GM12865 (cell line): ENCODE data around the gene LAMB3.

ENCODE experiments used
- DNase-seq: peaks from one replicate; pipeline ENCODE4 v3.0.0; 2010; ENCODE audit warnings: low read depth
- H3K4me3 ChIP-seq: 2 replicates; pipeline ENCODE4 v1.5.1; 2011; ENCODE audit warnings: mild to moderate bottlenecking, low read depth, low read length, control low read depth
- TF ChIP-seq, protein P1 (sequence below): IDR thresholded peaks from 2 replicates; pipeline ENCODE4 v1.5.1; 2011; ENCODE audit warnings: low read length, control low read depth, low read depth, inconsistent platforms; ENCODE audit not compliant: insufficient read depth; ENCODE audit errors: missing control alignments

The LAMB3 gene

DNA sequence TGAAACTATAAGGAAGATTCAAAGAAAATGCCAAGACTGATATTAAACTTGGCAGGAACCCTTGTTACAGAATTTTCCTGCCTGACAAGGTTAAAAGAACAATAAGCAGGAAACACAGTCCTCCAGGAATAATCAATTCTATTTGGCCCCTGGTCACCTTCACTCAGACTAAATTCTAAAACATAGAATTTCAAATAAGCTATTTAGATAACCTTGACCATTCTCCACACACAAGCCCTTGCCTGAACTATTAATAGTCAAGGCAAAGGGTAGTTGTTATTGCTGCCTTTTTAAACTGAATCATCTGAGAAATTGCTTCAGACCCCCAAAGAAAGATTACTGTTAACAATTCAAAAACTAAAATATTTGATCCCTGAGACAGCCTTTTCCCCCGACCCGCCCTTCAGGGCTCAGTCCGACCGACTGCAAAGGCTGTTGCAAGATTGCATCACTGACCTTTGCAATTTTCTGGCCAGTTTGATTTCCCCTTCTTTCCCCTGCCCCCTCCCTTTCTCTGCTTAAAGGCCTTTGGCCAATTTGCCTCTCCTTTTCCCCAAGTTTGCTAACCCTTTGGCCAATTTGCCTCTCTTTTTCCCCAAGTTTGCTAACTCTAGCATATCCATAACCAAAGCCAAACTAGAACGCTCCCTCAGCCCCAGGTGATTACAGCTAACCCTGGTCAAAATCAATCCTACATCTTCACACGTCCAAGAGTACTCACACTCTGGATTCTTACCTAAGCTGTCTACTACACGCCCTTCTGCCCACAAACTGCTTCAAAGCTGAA lies 21.6 kb upstream of the LAMB3 start:
- TF ChIP-seq, protein P1, sequence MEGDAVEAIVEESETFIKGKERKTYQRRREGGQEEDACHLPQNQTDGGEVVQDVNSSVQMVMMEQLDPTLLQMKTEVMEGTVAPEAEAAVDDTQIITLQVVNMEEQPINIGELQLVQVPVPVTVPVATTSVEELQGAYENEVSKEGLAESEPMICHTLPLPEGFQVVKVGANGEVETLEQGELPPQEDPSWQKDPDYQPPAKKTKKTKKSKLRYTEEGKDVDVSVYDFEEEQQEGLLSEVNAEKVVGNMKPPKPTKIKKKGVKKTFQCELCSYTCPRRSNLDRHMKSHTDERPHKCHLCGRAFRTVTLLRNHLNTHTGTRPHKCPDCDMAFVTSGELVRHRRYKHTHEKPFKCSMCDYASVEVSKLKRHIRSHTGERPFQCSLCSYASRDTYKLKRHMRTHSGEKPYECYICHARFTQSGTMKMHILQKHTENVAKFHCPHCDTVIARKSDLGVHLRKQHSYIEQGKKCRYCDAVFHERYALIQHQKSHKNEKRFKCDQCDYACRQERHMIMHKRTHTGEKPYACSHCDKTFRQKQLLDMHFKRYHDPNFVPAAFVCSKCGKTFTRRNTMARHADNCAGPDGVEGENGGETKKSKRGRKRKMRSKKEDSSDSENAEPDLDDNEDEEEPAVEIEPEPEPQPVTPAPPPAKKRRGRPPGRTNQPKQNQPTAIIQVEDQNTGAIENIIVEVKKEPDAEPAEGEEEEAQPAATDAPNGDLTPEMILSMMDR = no peak
- no peak overlapping the region for H3K4me3 ChIP-seq
- DNase-seq = no peak

DNA sequence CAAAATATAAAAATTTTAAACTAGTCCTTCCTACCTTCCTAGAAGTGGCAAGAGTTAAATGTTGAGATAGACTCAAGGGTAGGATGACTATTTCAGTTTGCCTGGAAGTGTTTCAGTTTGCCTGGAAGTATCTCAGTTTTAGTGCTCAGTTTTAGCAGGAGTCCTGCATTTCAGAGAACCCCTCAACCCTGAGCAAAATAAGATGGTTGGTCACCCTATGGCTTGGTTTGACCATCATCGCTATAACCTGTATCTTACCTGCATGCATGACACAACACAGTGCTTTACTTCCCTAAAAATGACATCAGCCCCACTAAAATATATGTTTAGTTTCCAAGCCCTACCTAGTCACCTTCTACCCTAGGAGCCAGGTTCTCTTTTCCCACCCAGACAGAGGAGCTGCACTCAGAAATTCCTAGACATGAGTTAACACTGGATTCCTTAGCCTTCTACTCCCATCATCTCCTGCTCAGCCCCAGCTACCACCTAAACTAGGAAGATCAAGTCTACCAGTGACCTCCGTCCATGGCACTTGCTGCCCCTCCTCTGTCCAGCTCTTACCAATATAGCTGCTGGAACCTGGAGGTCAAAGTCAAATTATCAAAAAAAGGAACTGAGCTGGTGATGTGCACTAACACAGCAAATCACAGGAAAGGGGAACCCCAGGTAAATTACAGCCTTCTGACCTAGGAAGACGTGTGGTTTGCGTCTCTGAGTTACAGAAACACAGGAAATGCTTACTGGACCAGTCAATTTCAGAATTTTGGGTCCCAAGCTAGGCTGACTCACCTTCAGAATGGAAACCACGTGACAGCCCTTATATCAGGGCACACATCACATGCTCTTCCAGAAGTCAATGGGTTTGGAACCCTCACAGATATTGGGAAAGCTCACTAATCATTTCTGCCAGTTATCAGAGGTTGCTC lies 20.7 kb upstream of the LAMB3 start:
- TF ChIP-seq, protein P1 = no peak
- H3K4me3 ChIP-seq = no peak overlapping the region
- DNase-seq = peak; percentile 87

DNA sequence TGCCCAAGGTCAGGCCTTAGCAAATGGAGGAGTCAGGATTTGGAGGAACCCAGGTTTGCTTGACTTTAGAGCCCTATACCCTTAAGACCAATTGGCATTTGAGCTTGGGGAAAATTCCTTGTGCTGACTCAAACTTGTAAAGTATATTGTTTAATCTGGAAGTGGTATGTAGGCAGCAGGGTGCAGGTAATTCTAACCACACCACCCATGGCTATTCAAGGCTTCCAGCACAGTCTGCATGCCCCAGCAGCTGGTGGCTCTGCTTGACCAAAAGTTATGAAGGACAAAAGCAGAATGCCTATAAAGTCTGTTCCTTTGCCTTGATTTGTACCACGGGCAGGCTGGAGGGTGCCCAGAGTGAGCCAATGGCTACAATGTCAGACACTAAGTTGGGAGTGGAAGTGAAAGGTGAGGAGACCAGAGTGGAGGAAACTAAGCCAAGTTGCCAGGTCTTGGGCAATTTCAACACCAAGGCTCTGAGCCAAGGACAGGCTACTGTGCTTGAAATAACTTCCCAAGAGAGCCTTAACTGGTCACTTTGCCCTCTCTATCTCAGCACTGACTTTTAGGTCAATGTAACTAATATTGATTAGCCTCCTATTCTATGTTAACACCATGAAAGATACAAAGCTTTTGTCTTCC lies 18.3 kb upstream of the LAMB3 start:
- H3K4me3 ChIP-seq = no peak overlapping the region
- TF ChIP-seq, protein P1 = no peak
- DNase-seq = no peak

DNA sequence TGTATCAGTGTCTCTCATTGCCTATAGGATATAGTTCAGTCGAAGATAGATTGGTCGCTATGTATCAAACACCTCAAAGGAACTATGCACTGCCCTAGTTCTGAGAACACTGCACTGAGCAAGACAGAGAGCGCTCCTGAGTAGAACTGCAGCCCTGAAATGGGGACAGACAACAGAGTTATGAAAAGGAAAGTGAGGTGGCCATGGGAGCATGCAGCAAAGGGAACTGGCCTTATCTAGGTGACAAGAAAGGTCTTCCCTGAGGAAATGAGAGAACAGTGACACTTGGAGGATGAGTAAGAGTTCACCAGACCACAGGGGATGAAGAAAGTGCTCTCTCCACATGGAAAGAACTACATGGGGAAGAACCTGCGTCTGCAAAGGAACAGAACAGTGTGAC lies 15.5 kb upstream of the LAMB3 start:
- TF ChIP-seq, protein P1 = no peak
- no peak overlapping the region for H3K4me3 ChIP-seq
- peak; percentile 25 for DNase-seq

DNA sequence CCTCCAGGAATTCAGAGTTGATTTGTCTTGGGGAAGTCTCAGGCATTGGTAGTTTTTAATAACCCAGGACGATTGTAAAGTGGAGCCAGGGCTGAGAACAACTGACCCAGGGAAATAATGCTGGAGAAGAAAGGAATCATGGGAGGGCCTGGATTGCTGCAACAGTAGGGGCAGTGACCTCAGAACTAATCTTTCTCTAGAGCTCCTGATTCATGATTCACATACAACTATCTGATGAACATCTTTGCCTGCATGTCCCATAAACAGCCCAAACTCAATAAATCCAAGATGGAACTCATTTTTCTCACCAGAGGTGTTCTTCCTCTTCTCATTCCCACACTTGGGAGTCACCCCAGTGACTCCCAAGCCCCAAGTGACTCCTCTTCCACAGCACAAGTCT lies 14.9 kb upstream of the LAMB3 start:
- TF ChIP-seq, protein P1 = no peak
- DNase-seq = no peak
- no peak overlapping the region for H3K4me3 ChIP-seq

DNA sequence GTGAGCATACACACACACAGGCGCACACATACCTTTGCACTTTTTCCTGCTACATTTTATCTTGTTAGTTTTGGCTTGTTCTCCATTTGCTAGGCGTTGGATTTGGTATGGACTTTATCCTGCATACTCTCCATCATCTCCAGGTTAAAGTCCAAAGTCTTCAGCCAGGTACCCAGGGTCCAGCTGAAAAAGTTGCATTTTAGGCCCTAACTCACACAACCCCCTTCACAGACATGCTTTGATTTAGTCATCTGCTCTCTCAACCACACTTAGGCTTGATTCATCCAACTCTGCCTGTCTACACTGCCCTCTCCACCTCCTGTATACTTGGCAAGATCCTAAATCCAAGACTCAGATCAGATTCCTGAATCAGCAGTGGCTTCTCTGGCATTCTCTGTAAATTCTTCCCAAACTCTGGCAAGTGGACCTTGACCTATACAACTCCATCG lies 10.7 kb upstream of the LAMB3 start:
- TF ChIP-seq, protein P1 = no peak
- H3K4me3 ChIP-seq = no peak overlapping the region
- no peak for DNase-seq
